OCI-LY1 (cell line): ENCODE results near the gene SNCB.

Experiments used
- EZH2 ChIP-seq: fragments of 200-600 bp; sonication (generic), shearing (Covaris generic); IDR thresholded peaks from 2 replicates; pipeline ENCODE4 v1.8.0; 2017; ENCODE audit warnings: borderline replicate concordance, mixed run types, mild to moderate bottlenecking, antibody characterized with exemption, low read length, moderate library complexity, mixed read lengths
- TF ChIP-seq, protein P1 (sequence below): fragments of 200-600 bp; sonication (generic), shearing (Covaris generic); IDR thresholded peaks from 2 replicates; pipeline ENCODE4 v1.5.1; 2017; ENCODE audit warnings: mild to moderate bottlenecking, antibody characterized with exemption, low read length, moderate library complexity, mixed read lengths

DNA sequence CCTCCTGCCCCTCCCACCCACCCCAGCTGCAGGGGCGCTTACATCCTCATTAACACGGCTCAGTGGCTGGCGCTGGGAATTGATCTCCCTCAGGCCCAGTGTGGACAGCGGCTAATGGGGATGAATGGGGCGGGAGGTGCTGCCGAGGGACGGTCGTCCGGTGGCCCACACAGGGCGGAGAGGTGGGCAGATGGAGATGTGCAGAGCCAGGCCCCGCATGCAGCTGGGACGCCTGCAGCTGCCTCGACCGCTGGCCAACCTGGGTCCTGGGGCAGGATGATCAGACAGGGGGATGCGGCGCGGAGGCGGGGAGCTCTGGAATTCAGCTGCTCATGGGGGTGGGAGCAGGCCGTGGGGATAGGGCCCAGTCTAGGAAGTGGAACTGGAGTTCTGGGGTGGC is 34.6 kb upstream of the SNCB start:
- TF ChIP-seq, protein P1, sequence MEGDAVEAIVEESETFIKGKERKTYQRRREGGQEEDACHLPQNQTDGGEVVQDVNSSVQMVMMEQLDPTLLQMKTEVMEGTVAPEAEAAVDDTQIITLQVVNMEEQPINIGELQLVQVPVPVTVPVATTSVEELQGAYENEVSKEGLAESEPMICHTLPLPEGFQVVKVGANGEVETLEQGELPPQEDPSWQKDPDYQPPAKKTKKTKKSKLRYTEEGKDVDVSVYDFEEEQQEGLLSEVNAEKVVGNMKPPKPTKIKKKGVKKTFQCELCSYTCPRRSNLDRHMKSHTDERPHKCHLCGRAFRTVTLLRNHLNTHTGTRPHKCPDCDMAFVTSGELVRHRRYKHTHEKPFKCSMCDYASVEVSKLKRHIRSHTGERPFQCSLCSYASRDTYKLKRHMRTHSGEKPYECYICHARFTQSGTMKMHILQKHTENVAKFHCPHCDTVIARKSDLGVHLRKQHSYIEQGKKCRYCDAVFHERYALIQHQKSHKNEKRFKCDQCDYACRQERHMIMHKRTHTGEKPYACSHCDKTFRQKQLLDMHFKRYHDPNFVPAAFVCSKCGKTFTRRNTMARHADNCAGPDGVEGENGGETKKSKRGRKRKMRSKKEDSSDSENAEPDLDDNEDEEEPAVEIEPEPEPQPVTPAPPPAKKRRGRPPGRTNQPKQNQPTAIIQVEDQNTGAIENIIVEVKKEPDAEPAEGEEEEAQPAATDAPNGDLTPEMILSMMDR = no peak
- no peak for TF ChIP-seq EZH2
